Muscle of leg (tissue), 9 donors: ENCODE measurements around the gene TOPAZ1. TPM values are rescaled to one million over a fixed set of nuclear protein-coding genes. Genes with fewer than 3 reads are reported as not detected.

Source experiments
- polyA plus RNA-seq, 8 donors: library from polyadenylated mRNA; unstranded; fragments of 120-200 nt; gene quantifications; one replicate each; pipeline versions ENCODE4 v1.2.1 to v1.2.3, GENCODE V29; 2013; ENCODE audit warnings: inconsistent platforms in 1 of 8, low replicate concordance in 1 of 8; ENCODE audit not compliant: insufficient read length in 8 of 8, insufficient read depth in 1 of 8
- total RNA-seq: library from RNA; stranded (reverse); fragments of 120-200 nt; gene quantifications from one replicate; pipeline ENCODE4 v1.2.4, GENCODE V29; 2013

Gene TOPAZ1
- total and polyA plus RNA-seq, 9 donors, result not detected

Other genes starting within 250 kb of the TOPAZ1 start
- gene TCAIM, start 96.9 kb downstream of the TOPAZ1 start, total RNA-seq, result 21.3 TPM
- gene TCAIM, start 96.9 kb downstream of the TOPAZ1 start, polyA plus RNA-seq, result 10 to 100 TPM; 17.4 to 23.9 (median 19.5) TPM
- 12.7 TPM for gene ZNF445, start 235.8 kb downstream of the TOPAZ1 start, total RNA-seq
- gene ZNF445, start 235.8 kb downstream of the TOPAZ1 start, polyA plus RNA-seq, result 10 to 100 TPM; 11.8 to 17.8 (median 13.5) TPM